ENCODE measurements around the gene TNFSF4. TPM values are rescaled to one million over a fixed set of nuclear protein-coding genes. Genes with fewer than 3 reads are reported as not detected.

The TNFSF4 gene
- total RNA-seq, 1 experiment from 2014 or later, result 0.89 TPM

DNA sequence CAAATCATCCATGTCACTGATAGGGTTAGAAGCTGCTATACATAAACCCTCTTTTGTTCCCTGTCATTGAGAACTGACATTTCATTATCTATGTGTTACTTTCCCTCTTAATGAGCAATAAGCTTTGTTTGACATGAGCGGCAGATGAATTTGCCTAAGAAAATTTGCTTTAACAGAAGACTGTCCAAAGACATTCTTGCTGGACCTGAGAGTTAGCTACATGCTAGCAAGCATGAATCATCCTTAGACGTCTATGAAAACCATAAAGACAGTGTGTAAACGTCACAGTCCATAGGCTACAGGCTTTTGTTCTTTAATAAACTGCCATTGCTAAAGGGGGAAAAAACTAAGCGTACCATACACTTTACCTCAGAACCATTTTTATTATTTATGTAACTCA, 73.1 kb downstream of the TNFSF4 start:
- ChIA-PET RAD21 (ENCODE audit: low non-redundant PET in 1 of 2, low total read pairs in 2 of 2, uncharacterized antibody in 2 of 2, unreplicated experiment in 2 of 2) (no interaction called here), POLR2A (no interaction called here), CTCF (no interaction called here)
- Histone ChIP-seq H3K9me3 (ENCODE audit: control insufficient read depth in 1 of 2, insufficient read depth in 1 of 2, low read depth in 1 of 2, low read length in 2 of 2) (no peaks in the 10 kb centered on the region), H2AFZ (ENCODE audit: low read depth, low read length, poor library complexity, severe bottlenecking) (no peak overlapping the region), H3K9me2 (ENCODE audit: insufficient read depth) (no peaks in the 10 kb centered on the region), H3K4me2 (ENCODE audit: low read length) (no peak overlapping the region), H3K9ac (ENCODE audit: low read length) (no peak overlapping the region), H3K27ac (ENCODE audit: low read depth, low read length) (no peak overlapping the region), H3K79me2 (ENCODE audit: insufficient read depth, low read length) (no peaks in the 10 kb centered on the region), H3K27me3 (ENCODE audit: insufficient read depth, low read length) (no peaks in the 10 kb centered on the region), H3K4me1 (ENCODE audit: control insufficient read depth in 1 of 2, insufficient read depth in 2 of 2, low read length in 2 of 2) (no peaks in the 10 kb centered on the region; a peak in 1 of 4 replicates), H4K20me1 (ENCODE audit: insufficient read depth) (no peaks in the 10 kb centered on the region), H3K4me3 (replicated peaks in 1 of 2; ENCODE audit: low read depth in 1 of 2, low read length in 2 of 2) (no peak overlapping the region), H3K36me3 (ENCODE audit: control insufficient read depth in 1 of 2, insufficient read depth in 2 of 2, low read length in 2 of 2) (no peaks in the 10 kb centered on the region)
- ATAC-seq, result no peak
- BruUV-seq (replicated peaks), result no TSS peak
- no peak for DNase-seq (ENCODE audit: low read depth, low spot score)
- TF ChIP-seq CBX3 (IDR thresholded peaks at IDR 0.05; ENCODE audit: low read depth) (no peak), TCF7L2 (IDR thresholded peaks at IDR 0.05; ENCODE audit: borderline replicate concordance, extremely low read depth, insufficient read depth, insufficient read length) (no peak), EZH2 (IDR thresholded peaks at IDR 0.05) (no peak)
- intact Hi-C loops (cut with micrococcal nuclease), result no loop called here

Other genes with a start within 250 kb of the TNFSF4 start
- gene TNFSF18, start 156.4 kb downstream of the TNFSF4 start, total RNA-seq (2021; ENCODE audit: unreplicated experiment), result 1.6 TPM